GM21381 (cell line): Measurements from ENCODE around the gene SMIM12.

ENCODE experiments used
- ATAC-seq: cut with Tn5 transposase; IDR thresholded peaks from one replicate; pipeline ENCODE4 v1.9.1; 2021; ENCODE audit warnings: mild to moderate bottlenecking, moderate library complexity; ENCODE audit not compliant: unreplicated experiment

The SMIM12 gene

DNA sequence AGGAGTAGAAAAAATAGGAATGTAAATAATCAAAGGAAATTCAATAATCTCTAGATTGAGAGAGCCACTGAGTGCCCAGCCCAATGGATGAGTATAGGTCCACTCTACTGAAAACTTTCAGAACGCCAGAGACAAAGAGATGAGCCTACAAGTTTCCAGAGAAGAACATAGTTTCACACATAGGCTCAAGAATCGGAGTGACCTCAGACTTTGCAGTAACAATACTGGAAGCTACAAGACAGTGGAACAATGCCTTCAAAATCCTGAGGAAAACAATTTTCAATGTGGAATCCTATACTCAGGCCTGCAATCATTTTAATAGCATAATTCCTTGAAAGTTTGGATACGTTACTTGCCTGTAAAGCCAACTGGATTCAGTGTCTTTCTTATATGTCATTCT, 55.8 kb downstream of the SMIM12 start:
- no peak for ATAC-seq
